Fibroblast of pulmonary artery (primary cell): Measurements from ENCODE around the gene METTL1.

Experiments used
- DNase-seq: peaks from one replicate; pipeline ENCODE4 v3.0.0-alpha.2; 2010; ENCODE audit warnings: low read depth
- H3K4me3 ChIP-seq: replicated peaks from 2 replicates; pipeline ENCODE4 v1.5.1; 2011; ENCODE audit warnings: low read depth, mild to moderate bottlenecking, control low read depth, low read length, moderate library complexity
- CTCF ChIP-seq: IDR thresholded peaks from 2 replicates; pipeline ENCODE4 v1.5.1; 2011; ENCODE audit warnings: mild to moderate bottlenecking, control low read depth, low read length, inconsistent platforms; ENCODE audit errors: missing control alignments

METTL1 gene

GRCh38 chr12:57756406-57757341 lies 15.2 kb downstream of the METTL1 start:
- TF ChIP-seq CTCF: peak; percentile 68
- peak; percentile 40 for DNase-seq
- peak overlapping the region; percentile 48 for H3K4me3 ChIP-seq

- no peak for DNase-seq
- TF ChIP-seq CTCF: no peak
- H3K4me3 ChIP-seq: peak overlapping the region; percentile 48
These were observed 16.2 kb downstream of the METTL1 start for GRCh38 chr12:57755454-57756372.

- no peak for TF ChIP-seq CTCF
- H3K4me3 ChIP-seq: peak overlapping the region; percentile 48
- no peak for DNase-seq
These were observed 16.8 kb downstream of the METTL1 start for GRCh38 chr12:57755194-57755453.

GRCh38 chr12:57754411-57755193 lies 17.3 kb downstream of the METTL1 start, which contains the start of gene MARCHF9:
MARCHF9 (plus strand) TSS chr12:57755103; CDS start chr12:57755529, 426 bp downstream.
- peak within 1 kb of the TSS; percentile 48 for H3K4me3 ChIP-seq
- no peak for DNase-seq
- TF ChIP-seq CTCF: no peak

GRCh38 chr12:57753756-57754337 lies 18.1 kb downstream of the METTL1 start:
- no peak overlapping the region for H3K4me3 ChIP-seq
- TF ChIP-seq CTCF: no peak
- no peak for DNase-seq

- DNase-seq: no peak
- H3K4me3 ChIP-seq: peak overlapping the region; percentile 20
- no peak for TF ChIP-seq CTCF
These were observed 19.3 kb downstream of the METTL1 start for GRCh38 chr12:57752668-57753000.
